Hepatocyte (in vitro differentiated cells): ENCODE measurements around the gene EBNA1BP2. TPM values are rescaled to one million over a fixed set of nuclear protein-coding genes. Genes with fewer than 3 reads are reported as not detected.

Experiments
- DNase-seq: peaks from one replicate; pipeline ENCODE4 v3.0.0-alpha.2; 2016; ENCODE audit warnings: low spot score
- H2AFZ ChIP-seq: fragments of 200-600 bp; sonication (generic); 2 replicates; pipeline ENCODE4 v1.6.0; 2016; ENCODE audit warnings: antibody characterized with exemption, mild to moderate bottlenecking
- H3K27ac ChIP-seq: fragments of 200-600 bp; sonication (generic); 2 replicates; pipeline ENCODE4 v1.5.1; 2016; ENCODE audit warnings: mild to moderate bottlenecking
- H3K27me3 ChIP-seq: fragments of 200-600 bp; sonication (generic); 2 replicates; pipeline ENCODE4 v1.6.1; 2016
- H3K36me3 ChIP-seq: fragments of 200-600 bp; sonication (generic); replicated peaks from 2 replicates; pipeline ENCODE4 v1.5.1; 2016; ENCODE audit warnings: low read depth; ENCODE audit not compliant: insufficient read depth
- H3K4me1 ChIP-seq: fragments of 200-600 bp; sonication (generic); 2 replicates; pipeline ENCODE4 v1.5.1; 2016; ENCODE audit warnings: mild to moderate bottlenecking, moderate library complexity; ENCODE audit not compliant: insufficient read depth
- H3K4me2 ChIP-seq: fragments of 200-600 bp; sonication (generic); 2 replicates; pipeline ENCODE4 v1.6.0; 2016
- H3K4me3 ChIP-seq: fragments of 200-600 bp; sonication (generic); 2 replicates; pipeline ENCODE4 v1.5.1; 2016; ENCODE audit warnings: mild to moderate bottlenecking
- H3K79me2 ChIP-seq: fragments of 200-600 bp; sonication (generic); 2 replicates; pipeline ENCODE4 v1.6.0; 2017; ENCODE audit warnings: mild to moderate bottlenecking
- H3K9me2 ChIP-seq: fragments of 200-600 bp; sonication (generic); replicated peaks from 2 replicates; pipeline ENCODE4 v1.6.0; 2017; ENCODE audit warnings: mild to moderate bottlenecking; ENCODE audit not compliant: insufficient read depth
- H3K9me3 ChIP-seq: fragments of 200-600 bp; sonication (generic); 2 replicates; pipeline ENCODE4 v1.5.1; 2016; ENCODE audit warnings: low read depth, mild to moderate bottlenecking
- H4K20me1 ChIP-seq: fragments of 200-600 bp; sonication (generic); 2 replicates; pipeline ENCODE4 v1.6.0; 2016; ENCODE audit warnings: mild to moderate bottlenecking; ENCODE audit not compliant: insufficient read depth, poor library complexity, severe bottlenecking
- CTCF ChIP-seq: fragments of 200-600 bp; sonication (generic); IDR thresholded peaks from 2 replicates; pipeline ENCODE4 v1.5.1; 2016; ENCODE audit warnings: antibody characterized with exemption, mild to moderate bottlenecking; ENCODE audit not compliant: poor library complexity
- EZH2 ChIP-seq: fragments of 200-600 bp; sonication (generic); IDR thresholded peaks from 2 replicates; pipeline ENCODE4 v1.6.1; 2016; ENCODE audit warnings: antibody characterized with exemption, mild to moderate bottlenecking, borderline replicate concordance
- EZH2phosphoT487 ChIP-seq: fragments of 200-600 bp; sonication (generic); IDR thresholded peaks from one replicate; pipeline ENCODE4 v1.6.1; 2018; ENCODE audit warnings: antibody characterized with exemption, mild to moderate bottlenecking, low read depth, moderate library complexity; ENCODE audit not compliant: unreplicated experiment, severe bottlenecking
- WGBS: methylation state at CpG from one replicate; pipeline ENCODE4 v1.1.6; 2016; ENCODE audit warnings: low lambda C conversion rate; ENCODE audit errors: missing lambda C conversion rate; 5-methylcytosine and 5-hydroxymethylcytosine counted together
- polyA plus RNA-seq: library from polyadenylated mRNA; unstranded; fragments of >200 nt; fragmentation: Nextera tagmentation; extraction: Ambion mirVana; gene quantifications from 2 replicates; pipeline ENCODE4 v1.2.1, GENCODE V29; 2016
- total RNA-seq: library from RNA; depleted of rRNA; stranded (reverse); fragments of >200 nt; gene quantifications from 2 replicates; pipeline ENCODE4 v1.2.3, GENCODE V29; 2014

The EBNA1BP2 gene
- total and polyA plus RNA-seq, 2 experiments from 2014 or later = 65.1 to 73.7 TPM

- Histone ChIP-seq H4K20me1 (no peaks in the 10 kb centered on the region), H3K9me2 (no peaks in the 10 kb centered on the region), H3K9me3 (no peaks in the 10 kb centered on the region), H3K79me2 (no peaks in the 10 kb centered on the region), H2AFZ (no peak overlapping the region), H3K27me3 (no peaks in the 10 kb centered on the region), H3K4me2 (no peak overlapping the region), H3K27ac (no peak overlapping the region), H3K4me3 (no peak overlapping the region), H3K4me1 (no peaks in the 10 kb centered on the region), H3K36me3 (no peaks in the 10 kb centered on the region)
- no peak for DNase-seq
- WGBS = 93% methylated on average over 7 of the region's 7 CpGs
- TF ChIP-seq EZH2phosphoT487 (no peak), CTCF (no peak), EZH2 (no peak)
These were observed 34.5 kb downstream of the EBNA1BP2 start for GRCh38 chr1:43137445-43138052.

- H4K20me1 ChIP-seq = no peaks in the 10 kb centered on the region
- H3K4me2 ChIP-seq = no peak overlapping the region
- 88% methylated on average over 9 of the region's 9 CpGs for WGBS
- H3K27me3 ChIP-seq = no peaks in the 10 kb centered on the region
- TF ChIP-seq EZH2 (no peak), CTCF (no peak), EZH2phosphoT487 (no peak)
- no peak overlapping the region for H2AFZ ChIP-seq
- no peaks in the 10 kb centered on the region for H3K79me2 ChIP-seq
- no peaks in the 10 kb centered on the region for H3K9me2 ChIP-seq
- H3K4me1 ChIP-seq = no peaks in the 10 kb centered on the region
- H3K27ac ChIP-seq = no peak overlapping the region
- H3K4me3 ChIP-seq = no peak overlapping the region
- H3K36me3 ChIP-seq = no peaks in the 10 kb centered on the region
- DNase-seq = no peak
- H3K9me3 ChIP-seq = no peaks in the 10 kb centered on the region
These were observed 36.0 kb downstream of the EBNA1BP2 start for GRCh38 chr1:43135857-43136781.

GRCh38 chr1:43134640-43135039 is 37.5 kb downstream of the EBNA1BP2 start:
- Histone ChIP-seq H4K20me1 (no peaks in the 10 kb centered on the region), H3K9me2 (no peaks in the 10 kb centered on the region), H2AFZ (no peak overlapping the region), H3K27me3 (no peaks in the 10 kb centered on the region), H3K4me1 (no peaks in the 10 kb centered on the region), H3K4me3 (no peak overlapping the region), H3K27ac (no peak overlapping the region), H3K9me3 (no peaks in the 10 kb centered on the region), H3K4me2 (no peak overlapping the region), H3K79me2 (no peaks in the 10 kb centered on the region), H3K36me3 (no peaks in the 10 kb centered on the region)
- DNase-seq = no peak
- no peak for TF ChIP-seq CTCF
- no peak for TF ChIP-seq EZH2phosphoT487
- TF ChIP-seq EZH2 = no peak
